GM23338 (cell line): ENCODE results near the gene NT5DC3. TPM values are rescaled to one million over a fixed set of nuclear protein-coding genes. Genes with fewer than 3 reads are reported as not detected.
A peak's percentile ranks its signal among the peaks of the same experiment; 100 is the strongest.

Experiments
- ATAC-seq: fragments of 200-7000 bp; cut with Tn5 transposase; 3 replicates; pipeline ENCODE4 v1.9.1; 2020
- DNase-seq: peaks from one replicate; pipeline ENCODE4 v3.0.0-alpha.2; 2015; ENCODE audit warnings: low spot score
- H2AFZ ChIP-seq: fragments of 200-600 bp; sonication (generic); 2 replicates; pipeline ENCODE4 v1.8.0; 2016; ENCODE audit warnings: antibody characterized with exemption, mild to moderate bottlenecking, moderate library complexity
- H3F3A ChIP-seq: fragments of 200-600 bp; sonication (generic); replicated peaks from 2 replicates; pipeline ENCODE4 v1.8.0; 2017; ENCODE audit warnings: antibody characterized with exemption, mixed run types, low read depth
- H3K27ac ChIP-seq: fragments of 200-600 bp; sonication (generic); 2 replicates; pipeline ENCODE4 v1.6.1; 2016; ENCODE audit warnings: low read depth
- H3K27me3 ChIP-seq: fragments of 200-600 bp; sonication (generic); 2 replicates; pipeline ENCODE4 v1.8.0; 2016; ENCODE audit warnings: mild to moderate bottlenecking, mixed run types, moderate library complexity; ENCODE audit not compliant: insufficient read depth
- H3K36me3 ChIP-seq: fragments of 200-600 bp; sonication (generic); 2 replicates; pipeline ENCODE4 v1.8.0; 2016; ENCODE audit warnings: mild to moderate bottlenecking; ENCODE audit not compliant: insufficient read depth
- H3K4me1 ChIP-seq: fragments of 200-600 bp; sonication (generic); 2 replicates; pipeline ENCODE4 v1.8.0; 2016; ENCODE audit warnings: mild to moderate bottlenecking, moderate library complexity; ENCODE audit not compliant: insufficient read depth
- H3K4me2 ChIP-seq: fragments of 200-600 bp; sonication (generic); 2 replicates; pipeline ENCODE4 v1.7.1; 2017; ENCODE audit warnings: mixed run types
- H3K4me3 ChIP-seq: fragments of 200-600 bp; sonication (generic); 2 replicates; pipeline ENCODE4 v1.6.1; 2016; ENCODE audit warnings: mixed run types
- H3K79me2 ChIP-seq: fragments of 200-600 bp; sonication (generic); replicated peaks from 2 replicates; pipeline ENCODE4 v1.8.0; 2017; ENCODE audit warnings: mild to moderate bottlenecking; ENCODE audit not compliant: insufficient read depth
- H3K9me2 ChIP-seq: fragments of 200-600 bp; sonication (generic); 2 replicates; pipeline ENCODE4 v1.8.0; 2017; ENCODE audit not compliant: insufficient read depth
- H4K20me1 ChIP-seq: fragments of 200-600 bp; sonication (generic); replicated peaks from 2 replicates; pipeline ENCODE4 v1.8.0; 2017; ENCODE audit warnings: mild to moderate bottlenecking; ENCODE audit not compliant: insufficient read depth
- H3K27ac Mint-ChIP-seq: 2 replicates; pipeline ENCODE4 v1.8.0; 2020; ENCODE audit warnings: inconsistent platforms, mild to moderate bottlenecking, moderate library complexity, mixed read lengths
- H3K27me3 Mint-ChIP-seq: 3 replicates; pipeline ENCODE4 v1.8.0; 2022; ENCODE audit warnings: low read depth, mild to moderate bottlenecking, moderate library complexity, mixed read lengths, inconsistent platforms; ENCODE audit not compliant: insufficient read depth, poor library complexity
- H3K36me3 Mint-ChIP-seq: 3 replicates; pipeline ENCODE4 v1.8.0; 2021; ENCODE audit warnings: low read depth, mild to moderate bottlenecking, inconsistent platforms, moderate library complexity, mixed read lengths
- H3K4me1 Mint-ChIP-seq: 3 replicates; pipeline ENCODE4 v1.8.0; 2020; ENCODE audit warnings: mild to moderate bottlenecking, inconsistent platforms, mixed read lengths
- H3K4me3 Mint-ChIP-seq: 3 replicates; pipeline ENCODE4 v1.8.0; 2021; ENCODE audit warnings: moderate library complexity, mild to moderate bottlenecking, inconsistent platforms, mixed read lengths
- H3K9me3 Mint-ChIP-seq: 3 replicates; pipeline ENCODE4 v1.8.0; 2020; ENCODE audit warnings: moderate library complexity, mild to moderate bottlenecking, inconsistent platforms, mixed read lengths
- CREB1 ChIP-seq: fragments of 250-450 bp; sonication (Bioruptor Pico); IDR thresholded peaks from 2 replicates; pipeline ENCODE4 v1.5.0; 2020; ENCODE audit warnings: low read depth, mild to moderate bottlenecking, moderate library complexity
- EZH2 ChIP-seq: fragments of 200-600 bp; sonication (generic); IDR thresholded peaks from one replicate; pipeline ENCODE4 v1.8.0; 2017; ENCODE audit warnings: antibody characterized with exemption, mild to moderate bottlenecking, low read depth; ENCODE audit not compliant: unreplicated experiment
- EZH2phosphoT487 ChIP-seq: fragments of 200-600 bp; sonication (generic); IDR thresholded peaks from one replicate; pipeline ENCODE4 v1.8.1; 2018; ENCODE audit warnings: antibody characterized with exemption; ENCODE audit not compliant: unreplicated experiment
- JUNB ChIP-seq: IDR thresholded peaks from one replicate; pipeline ENCODE4 v1.6.1; 2016; ENCODE audit warnings: antibody characterized with exemption; ENCODE audit not compliant: unreplicated experiment
- NANOG ChIP-seq: IDR thresholded peaks from 2 replicates; pipeline ENCODE4 v1.6.1; 2016; ENCODE audit warnings: antibody characterized with exemption, borderline replicate concordance
- POLR2AphosphoS5 ChIP-seq: IDR thresholded peaks from 2 replicates; pipeline ENCODE4 v1.6.1; 2016; ENCODE audit warnings: antibody characterized with exemption, low read depth
- STAT1 ChIP-seq: IDR thresholded peaks from one replicate; pipeline ENCODE4 v1.6.1; 2016; ENCODE audit warnings: antibody characterized with exemption; ENCODE audit not compliant: unreplicated experiment
- ZNF114 ChIP-seq: fragments of 250-450 bp; sonication (Bioruptor Pico); IDR thresholded peaks from 2 replicates; pipeline ENCODE4 v1.5.0; 2020; ENCODE audit warnings: mild to moderate bottlenecking, moderate library complexity
- ZNF331 ChIP-seq: fragments of 250-450 bp; sonication (Bioruptor Pico); IDR thresholded peaks from 2 replicates; pipeline ENCODE4 v1.5.0; 2020; ENCODE audit warnings: low read depth, mild to moderate bottlenecking, moderate library complexity
- polyA plus RNA-seq: library from polyadenylated mRNA; unstranded; fragments of >200 nt; fragmentation: Nextera tagmentation; extraction: Ambion mirVana; gene quantifications from 2 replicates; pipeline ENCODE4 v1.2.1, GENCODE V29; 2016
- total RNA-seq: library from RNA; depleted of rRNA; stranded (reverse); fragments of >200 nt; shearing (Covaris generic); gene quantifications from 2 replicates; pipeline ENCODE4 v1.2.3, GENCODE V29; 2014
- TF ChIP-seq, protein P1 (sequence below): fragments of 250-450 bp; sonication (Bioruptor Pico); IDR thresholded peaks from 2 replicates; pipeline ENCODE4 v1.5.0; 2020; ENCODE audit warnings: mild to moderate bottlenecking, moderate library complexity
- TF ChIP-seq, protein P2 (sequence below), 2 experiments: fragments of 200-600 bp in 1 of 2; sonication (generic) in 1 of 2; conservative IDR thresholded peaks; 2 replicates each; pipeline versions ENCODE4 v1.5.1 to v1.6.1; 2016 to 2017; ENCODE audit warnings: antibody characterized with exemption in 2 of 2, low read depth in 2 of 2, mild to moderate bottlenecking in 2 of 2, moderate library complexity in 1 of 2
- TF ChIP-seq, protein P3 (sequence below): IDR thresholded peaks from one replicate; pipeline ENCODE4 v1.6.1; 2018; ENCODE audit warnings: antibody characterized with exemption; ENCODE audit not compliant: unreplicated experiment
- TF ChIP-seq, protein P4 (sequence below): IDR thresholded peaks from 2 replicates; pipeline ENCODE4 v1.6.1; 2016; ENCODE audit warnings: antibody characterized with exemption

Gene NT5DC3
- total and polyA plus RNA-seq, 2 experiments from 2014 or later: 2.2 to 12.5 TPM

DNA sequence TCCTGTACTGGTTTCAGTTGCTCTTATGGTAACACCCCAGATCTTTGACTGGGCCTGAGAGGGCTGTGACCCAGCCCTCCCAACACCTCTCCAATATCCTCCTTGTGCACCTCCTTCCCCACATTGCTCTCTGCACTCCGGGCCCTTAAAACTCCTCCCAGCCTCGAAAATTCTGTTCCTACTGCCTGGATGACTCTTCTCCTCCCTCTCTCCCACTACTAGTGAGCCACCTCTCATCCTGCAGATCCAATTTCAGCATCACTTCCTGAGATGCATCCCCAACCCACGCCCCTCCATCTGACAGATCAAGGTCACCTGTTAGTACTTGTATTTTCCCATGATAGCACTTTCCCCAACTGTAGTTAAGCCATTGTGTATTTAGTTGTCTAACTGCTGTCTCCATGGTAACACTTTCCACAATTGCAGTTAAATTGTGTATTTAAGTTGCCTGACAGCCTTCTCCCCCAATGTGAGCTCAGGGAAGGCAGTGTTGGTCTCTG is 11.5 kb upstream of the NT5DC3 start:
- no peak; the same call in 2 of the 3 replicates for ATAC-seq
- H3F3A ChIP-seq: no peaks in the 10 kb centered on the region
- TF ChIP-seq EZH2phosphoT487 (no peak), POLR2AphosphoS5 (no peak), CREB1 (CRISPR knock-in tag) (no peak), ZNF114 (no peak), NANOG (no peak), ZNF331 (no peak), EZH2 (no peak), STAT1 (no peak), JUNB (no peak)
- TF ChIP-seq, protein P1, sequence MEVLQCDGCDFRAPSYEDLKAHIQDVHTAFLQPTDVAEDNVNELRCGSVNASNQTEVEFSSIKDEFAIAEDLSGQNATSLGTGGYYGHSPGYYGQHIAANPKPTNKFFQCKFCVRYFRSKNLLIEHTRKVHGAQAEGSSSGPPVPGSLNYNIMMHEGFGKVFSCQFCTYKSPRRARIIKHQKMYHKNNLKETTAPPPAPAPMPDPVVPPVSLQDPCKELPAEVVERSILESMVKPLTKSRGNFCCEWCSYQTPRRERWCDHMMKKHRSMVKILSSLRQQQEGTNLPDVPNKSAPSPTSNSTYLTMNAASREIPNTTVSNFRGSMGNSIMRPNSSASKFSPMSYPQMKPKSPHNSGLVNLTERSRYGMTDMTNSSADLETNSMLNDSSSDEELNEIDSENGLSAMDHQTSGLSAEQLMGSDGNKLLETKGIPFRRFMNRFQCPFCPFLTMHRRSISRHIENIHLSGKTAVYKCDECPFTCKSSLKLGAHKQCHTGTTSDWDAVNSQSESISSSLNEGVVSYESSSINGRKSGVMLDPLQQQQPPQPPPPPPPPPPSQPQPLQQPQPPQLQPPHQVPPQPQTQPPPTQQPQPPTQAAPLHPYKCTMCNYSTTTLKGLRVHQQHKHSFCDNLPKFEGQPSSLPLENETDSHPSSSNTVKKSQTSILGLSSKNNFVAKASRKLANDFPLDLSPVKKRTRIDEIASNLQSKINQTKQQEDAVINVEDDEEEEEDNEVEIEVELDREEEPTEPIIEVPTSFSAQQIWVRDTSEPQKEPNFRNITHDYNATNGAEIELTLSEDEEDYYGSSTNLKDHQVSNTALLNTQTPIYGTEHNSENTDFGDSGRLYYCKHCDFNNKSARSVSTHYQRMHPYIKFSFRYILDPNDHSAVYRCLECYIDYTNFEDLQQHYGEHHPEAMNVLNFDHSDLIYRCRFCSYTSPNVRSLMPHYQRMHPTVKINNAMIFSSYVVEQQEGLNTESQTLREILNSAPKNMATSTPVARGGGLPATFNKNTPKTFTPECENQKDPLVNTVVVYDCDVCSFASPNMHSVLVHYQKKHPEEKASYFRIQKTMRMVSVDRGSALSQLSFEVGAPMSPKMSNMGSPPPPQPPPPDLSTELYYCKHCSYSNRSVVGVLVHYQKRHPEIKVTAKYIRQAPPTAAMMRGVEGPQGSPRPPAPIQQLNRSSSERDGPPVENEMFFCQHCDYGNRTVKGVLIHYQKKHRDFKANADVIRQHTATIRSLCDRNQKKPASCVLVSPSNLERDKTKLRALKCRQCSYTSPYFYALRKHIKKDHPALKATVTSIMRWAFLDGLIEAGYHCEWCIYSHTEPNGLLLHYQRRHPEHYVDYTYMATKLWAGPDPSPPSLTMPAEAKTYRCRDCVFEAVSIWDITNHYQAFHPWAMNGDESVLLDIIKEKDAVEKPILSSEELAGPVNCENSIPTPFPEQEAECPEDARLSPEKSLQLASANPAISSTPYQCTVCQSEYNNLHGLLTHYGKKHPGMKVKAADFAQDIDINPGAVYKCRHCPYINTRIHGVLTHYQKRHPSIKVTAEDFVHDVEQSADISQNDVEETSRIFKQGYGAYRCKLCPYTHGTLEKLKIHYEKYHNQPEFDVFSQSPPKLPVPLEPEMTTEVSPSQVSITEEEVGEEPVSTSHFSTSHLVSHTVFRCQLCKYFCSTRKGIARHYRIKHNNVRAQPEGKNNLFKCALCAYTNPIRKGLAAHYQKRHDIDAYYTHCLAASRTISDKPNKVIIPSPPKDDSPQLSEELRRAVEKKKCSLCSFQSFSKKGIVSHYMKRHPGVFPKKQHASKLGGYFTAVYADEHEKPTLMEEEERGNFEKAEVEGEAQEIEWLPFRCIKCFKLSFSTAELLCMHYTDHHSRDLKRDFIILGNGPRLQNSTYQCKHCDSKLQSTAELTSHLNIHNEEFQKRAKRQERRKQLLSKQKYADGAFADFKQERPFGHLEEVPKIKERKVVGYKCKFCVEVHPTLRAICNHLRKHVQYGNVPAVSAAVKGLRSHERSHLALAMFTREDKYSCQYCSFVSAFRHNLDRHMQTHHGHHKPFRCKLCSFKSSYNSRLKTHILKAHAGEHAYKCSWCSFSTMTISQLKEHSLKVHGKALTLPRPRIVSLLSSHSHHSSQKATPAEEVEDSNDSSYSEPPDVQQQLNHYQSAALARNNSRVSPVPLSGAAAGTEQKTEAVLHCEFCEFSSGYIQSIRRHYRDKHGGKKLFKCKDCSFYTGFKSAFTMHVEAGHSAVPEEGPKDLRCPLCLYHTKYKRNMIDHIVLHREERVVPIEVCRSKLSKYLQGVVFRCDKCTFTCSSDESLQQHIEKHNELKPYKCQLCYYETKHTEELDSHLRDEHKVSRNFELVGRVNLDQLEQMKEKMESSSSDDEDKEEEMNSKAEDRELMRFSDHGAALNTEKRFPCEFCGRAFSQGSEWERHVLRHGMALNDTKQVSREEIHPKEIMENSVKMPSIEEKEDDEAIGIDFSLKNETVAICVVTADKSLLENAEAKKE (CRISPR knock-in tag): no peak
- TF ChIP-seq, protein P2, sequence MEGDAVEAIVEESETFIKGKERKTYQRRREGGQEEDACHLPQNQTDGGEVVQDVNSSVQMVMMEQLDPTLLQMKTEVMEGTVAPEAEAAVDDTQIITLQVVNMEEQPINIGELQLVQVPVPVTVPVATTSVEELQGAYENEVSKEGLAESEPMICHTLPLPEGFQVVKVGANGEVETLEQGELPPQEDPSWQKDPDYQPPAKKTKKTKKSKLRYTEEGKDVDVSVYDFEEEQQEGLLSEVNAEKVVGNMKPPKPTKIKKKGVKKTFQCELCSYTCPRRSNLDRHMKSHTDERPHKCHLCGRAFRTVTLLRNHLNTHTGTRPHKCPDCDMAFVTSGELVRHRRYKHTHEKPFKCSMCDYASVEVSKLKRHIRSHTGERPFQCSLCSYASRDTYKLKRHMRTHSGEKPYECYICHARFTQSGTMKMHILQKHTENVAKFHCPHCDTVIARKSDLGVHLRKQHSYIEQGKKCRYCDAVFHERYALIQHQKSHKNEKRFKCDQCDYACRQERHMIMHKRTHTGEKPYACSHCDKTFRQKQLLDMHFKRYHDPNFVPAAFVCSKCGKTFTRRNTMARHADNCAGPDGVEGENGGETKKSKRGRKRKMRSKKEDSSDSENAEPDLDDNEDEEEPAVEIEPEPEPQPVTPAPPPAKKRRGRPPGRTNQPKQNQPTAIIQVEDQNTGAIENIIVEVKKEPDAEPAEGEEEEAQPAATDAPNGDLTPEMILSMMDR (conservative IDR thresholded peaks at IDR 0.05; ENCODE audit: low read depth in 2 of 2): no peak
- TF ChIP-seq, protein P3, sequence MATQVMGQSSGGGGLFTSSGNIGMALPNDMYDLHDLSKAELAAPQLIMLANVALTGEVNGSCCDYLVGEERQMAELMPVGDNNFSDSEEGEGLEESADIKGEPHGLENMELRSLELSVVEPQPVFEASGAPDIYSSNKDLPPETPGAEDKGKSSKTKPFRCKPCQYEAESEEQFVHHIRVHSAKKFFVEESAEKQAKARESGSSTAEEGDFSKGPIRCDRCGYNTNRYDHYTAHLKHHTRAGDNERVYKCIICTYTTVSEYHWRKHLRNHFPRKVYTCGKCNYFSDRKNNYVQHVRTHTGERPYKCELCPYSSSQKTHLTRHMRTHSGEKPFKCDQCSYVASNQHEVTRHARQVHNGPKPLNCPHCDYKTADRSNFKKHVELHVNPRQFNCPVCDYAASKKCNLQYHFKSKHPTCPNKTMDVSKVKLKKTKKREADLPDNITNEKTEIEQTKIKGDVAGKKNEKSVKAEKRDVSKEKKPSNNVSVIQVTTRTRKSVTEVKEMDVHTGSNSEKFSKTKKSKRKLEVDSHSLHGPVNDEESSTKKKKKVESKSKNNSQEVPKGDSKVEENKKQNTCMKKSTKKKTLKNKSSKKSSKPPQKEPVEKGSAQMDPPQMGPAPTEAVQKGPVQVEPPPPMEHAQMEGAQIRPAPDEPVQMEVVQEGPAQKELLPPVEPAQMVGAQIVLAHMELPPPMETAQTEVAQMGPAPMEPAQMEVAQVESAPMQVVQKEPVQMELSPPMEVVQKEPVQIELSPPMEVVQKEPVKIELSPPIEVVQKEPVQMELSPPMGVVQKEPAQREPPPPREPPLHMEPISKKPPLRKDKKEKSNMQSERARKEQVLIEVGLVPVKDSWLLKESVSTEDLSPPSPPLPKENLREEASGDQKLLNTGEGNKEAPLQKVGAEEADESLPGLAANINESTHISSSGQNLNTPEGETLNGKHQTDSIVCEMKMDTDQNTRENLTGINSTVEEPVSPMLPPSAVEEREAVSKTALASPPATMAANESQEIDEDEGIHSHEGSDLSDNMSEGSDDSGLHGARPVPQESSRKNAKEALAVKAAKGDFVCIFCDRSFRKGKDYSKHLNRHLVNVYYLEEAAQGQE: no peak
- TF ChIP-seq, protein P4, sequence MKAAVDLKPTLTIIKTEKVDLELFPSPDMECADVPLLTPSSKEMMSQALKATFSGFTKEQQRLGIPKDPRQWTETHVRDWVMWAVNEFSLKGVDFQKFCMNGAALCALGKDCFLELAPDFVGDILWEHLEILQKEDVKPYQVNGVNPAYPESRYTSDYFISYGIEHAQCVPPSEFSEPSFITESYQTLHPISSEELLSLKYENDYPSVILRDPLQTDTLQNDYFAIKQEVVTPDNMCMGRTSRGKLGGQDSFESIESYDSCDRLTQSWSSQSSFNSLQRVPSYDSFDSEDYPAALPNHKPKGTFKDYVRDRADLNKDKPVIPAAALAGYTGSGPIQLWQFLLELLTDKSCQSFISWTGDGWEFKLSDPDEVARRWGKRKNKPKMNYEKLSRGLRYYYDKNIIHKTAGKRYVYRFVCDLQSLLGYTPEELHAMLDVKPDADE: no peak
- peak overlapping the region; percentile 69; the same call in 1 of the 2 replicates for H2AFZ ChIP-seq
- H3K36me3 ChIP-seq: no peaks in the 10 kb centered on the region
- Mint-ChIP-seq H3K27me3 (peaks cover 4% of the 10 kb centered on the region), H3K27ac (no peak overlapping the region; the same call in 1 of the 2 replicates), H3K36me3 (no peaks in the 10 kb centered on the region), H3K9me3 (no peaks in the 10 kb centered on the region), H3K4me3 (no peak overlapping the region), H3K4me1 (peaks cover 7% of the 10 kb centered on the region)
- no peaks in the 10 kb centered on the region for H3K9me2 ChIP-seq
- H3K4me1 ChIP-seq: no peaks in the 10 kb centered on the region
- no peak overlapping the region for H3K27ac ChIP-seq
- H3K4me2 ChIP-seq: no peak overlapping the region
- H4K20me1 ChIP-seq: no peaks in the 10 kb centered on the region
- H3K4me3 ChIP-seq: no peak overlapping the region
- no peaks in the 10 kb centered on the region for H3K27me3 ChIP-seq
- no peaks in the 10 kb centered on the region for H3K79me2 ChIP-seq
- DNase-seq: peak; percentile 46
